B cell (primary cell): ENCODE results near the gene NOSTRIN. TPM values are rescaled to one million over a fixed set of nuclear protein-coding genes. Genes with fewer than 3 reads are reported as not detected.

Experiments
- ATAC-seq: fragments of 200-7000 bp; cut with Tn5 transposase; one replicate; pipeline ENCODE4 v1.10.0; 2021; ENCODE audit warnings: low read depth, mild to moderate bottlenecking, moderate number of reproducible peaks, moderate library complexity
- CTCF ChIA-PET: fragments of 350-600 bp; sonication (Branson Sonifier 250); formaldehyde crosslinking; loops from one replicate; lab custom pipeline; 2021; ENCODE audit warnings: antibody characterized with exemption, inconsistent platforms; lab: Charles Lee
- POLR2A ChIA-PET: fragments of 350-600 bp; sonication (Branson Sonifier 250); formaldehyde crosslinking; loops from one replicate; lab custom pipeline; 2021; ENCODE audit warnings: antibody characterized with exemption; lab: Charles Lee
- DNase-seq: peaks from one replicate; pipeline ENCODE4 v3.0.0; 2013
- H2AFZ ChIP-seq: 2 replicates; pipeline ENCODE4 v1.6.1; 2012; ENCODE audit warnings: mild to moderate bottlenecking, low read depth, low read length; ENCODE audit not compliant: insufficient read depth, poor library complexity, severe bottlenecking
- H3K27ac ChIP-seq, 2 donors: 1 replicate in 1 of 2; 2 replicates in 1 of 2; pipeline ENCODE4 v1.5.1; 2012 to 2013; ENCODE audit warnings: low read length in 2 of 2, mild to moderate bottlenecking in 2 of 2, moderate library complexity in 1 of 2
- H3K27me3 ChIP-seq, 4 experiments: fragments of 200-600 bp in 1 of 4; sonication (generic) in 1 of 4; replicated peaks in 1 of 4; 1 replicate in 2 of 4; 2 replicates in 2 of 4; pipeline versions ENCODE4 v1.6.1 to v1.7.0; 2013 to 2016; ENCODE audit warnings: low read length in 3 of 4, mild to moderate bottlenecking in 2 of 4, mixed read lengths in 1 of 4, moderate library complexity in 1 of 4; ENCODE audit not compliant: insufficient read depth in 4 of 4, control insufficient read depth in 3 of 4; ENCODE audit errors: control extremely low read depth in 1 of 4
- H3K36me3 ChIP-seq, 2 experiments: replicated peaks in 1 of 2; 1 replicate in 1 of 2; 2 replicates in 1 of 2; pipeline versions ENCODE4 v1.6.1 to v1.7.1; 2013; ENCODE audit warnings: low read length in 1 of 2; ENCODE audit not compliant: insufficient read depth in 2 of 2, control insufficient read depth in 1 of 2; ENCODE audit errors: control extremely low read depth in 1 of 2, extremely low read depth in 1 of 2
- H3K4me1 ChIP-seq, 2 donors: fragments of 200-600 bp in 1 of 2; sonication (generic) in 1 of 2; 1 replicate in 1 of 2; 2 replicates in 1 of 2; pipeline versions ENCODE4 v1.5.1 to v1.6.1; 2013 to 2017; ENCODE audit warnings: low read length in 2 of 2; ENCODE audit not compliant: control insufficient read depth in 2 of 2, insufficient read depth in 2 of 2
- H3K4me2 ChIP-seq: replicated peaks from 2 replicates; pipeline ENCODE3; 2012; ENCODE audit warnings: mild to moderate bottlenecking, low read depth, low read length; ENCODE audit not compliant: poor library complexity, severe bottlenecking
- H3K4me3 ChIP-seq, 5 experiments: fragments of 200-600 bp in 1 of 5; sonication (generic) in 1 of 5; 1 replicate in 3 of 5; 2 replicates in 2 of 5; pipeline versions ENCODE4 v1.5.1 to v1.7.0; 2011 to 2016; ENCODE audit warnings: low read length in 4 of 5, mild to moderate bottlenecking in 4 of 5, low read depth in 2 of 5, control low read depth in 1 of 5, moderate library complexity in 1 of 5; ENCODE audit not compliant: insufficient read depth in 1 of 5; ENCODE audit errors: control extremely low read depth in 1 of 5, extremely low read depth in 1 of 5
- H3K79me2 ChIP-seq: fragments of 200-600 bp; sonication (generic); one replicate; pipeline ENCODE4 v1.6.0; 2016; ENCODE audit warnings: low read length; ENCODE audit not compliant: control insufficient read depth, insufficient read depth
- H3K9ac ChIP-seq: fragments of 200-600 bp; sonication (generic); 2 replicates; pipeline ENCODE4 v1.6.1; 2017; ENCODE audit warnings: mild to moderate bottlenecking, low read length, moderate library complexity
- H3K9me3 ChIP-seq, 3 donors: one replicate each; pipeline versions ENCODE4 v1.6.1 to v1.7.1; 2013; ENCODE audit warnings: low read length in 2 of 3; ENCODE audit not compliant: control insufficient read depth in 2 of 3, insufficient read depth in 1 of 3; ENCODE audit errors: control extremely low read depth in 1 of 3
- H4K20me1 ChIP-seq: 2 replicates; pipeline ENCODE4 v1.6.0; 2012; ENCODE audit warnings: mild to moderate bottlenecking, low read length; ENCODE audit not compliant: insufficient read depth, control insufficient read depth, poor library complexity, severe bottlenecking
- H3K27ac Mint-ChIP-seq: one replicate; pipeline ENCODE4 v1.8.0; 2021; ENCODE audit warnings: mixed read lengths
- H3K27me3 Mint-ChIP-seq: one replicate; pipeline ENCODE4 v1.8.0; 2021; ENCODE audit warnings: mixed read lengths
- H3K4me1 Mint-ChIP-seq: one replicate; pipeline ENCODE4 v1.8.0; 2021; ENCODE audit warnings: mixed read lengths
- H3K4me3 Mint-ChIP-seq: one replicate; pipeline ENCODE4 v1.8.0; 2021; ENCODE audit warnings: mixed read lengths
- H3K9me3 Mint-ChIP-seq: one replicate; pipeline ENCODE4 v1.8.0; 2022; ENCODE audit warnings: mixed read lengths; ENCODE audit not compliant: insufficient read depth
- EZH2 ChIP-seq: IDR thresholded peaks from 2 replicates; pipeline ENCODE4 v1.6.1; 2012; ENCODE audit warnings: borderline replicate concordance, low read depth, mild to moderate bottlenecking, moderate library complexity, low read length; ENCODE audit not compliant: insufficient read depth, poor library complexity, severe bottlenecking
- WGBS: methylation state at CpG from one replicate; pipeline ENCODE4 v1.1.5; 2013; ENCODE audit warnings: missing lambda C conversion rate; ENCODE audit not compliant: insufficient coverage; 5-methylcytosine and 5-hydroxymethylcytosine counted together
- intact Hi-C: fragments of 100-400 bp; cut with micrococcal nuclease; formaldehyde crosslinking; loops from one replicate; pipeline ENCODE4 v1.10.0; 2022
- polyA plus RNA-seq: library from polyadenylated mRNA; depleted of rRNA; stranded (reverse); fragments of >200 nt; gene quantifications from 2 replicates; pipeline ENCODE4 v1.2.3, GENCODE V29; 2012
- total RNA-seq, 2 donors: library from RNA; stranded (reverse); fragments of 120-200 nt in 1 of 2; gene quantifications; 1 replicate in 1 of 2; 2 replicates in 1 of 2; pipeline versions ENCODE4 v1.2.3 to v1.2.4, GENCODE V29; 2013 to 2022
- TF ChIP-seq, protein P1 (sequence below): fragments of 200-600 bp; IDR thresholded peaks from one replicate; pipeline ENCODE4 v1.8.0; 2022; ENCODE audit warnings: antibody characterized with exemption, mild to moderate bottlenecking

Gene NOSTRIN
- total and polyA plus RNA-seq, 2 donors (not counting 1 experiment from before 2014, with no cell fraction given), result not detected

DNA sequence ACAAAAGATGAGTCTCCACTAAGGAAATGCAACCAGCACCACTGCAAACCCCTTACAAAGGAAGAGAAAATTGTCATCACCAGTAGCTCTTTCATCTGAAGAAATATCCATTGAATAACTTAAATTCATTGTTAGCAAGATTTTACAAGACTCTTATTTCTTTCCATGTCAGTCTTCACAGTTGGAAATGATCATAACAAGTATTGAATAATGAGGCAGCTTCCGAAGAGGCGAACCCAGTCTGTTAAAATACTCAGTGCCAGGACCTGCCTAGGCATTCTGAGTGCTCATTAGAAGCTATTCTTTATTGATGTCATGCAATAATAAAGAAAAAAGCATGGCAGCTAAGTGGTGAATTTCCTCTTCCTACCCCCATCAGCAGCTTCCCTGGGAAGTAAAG is 33.5 kb downstream of the NOSTRIN start:
- no CpG with 5 or more reads among the region's 2 CpGs for WGBS
- H3K79me2 ChIP-seq, result no peaks in the 10 kb centered on the region
- no peak overlapping the region for H3K4me3 Mint-ChIP-seq
- no peak overlapping the region for H3K9ac ChIP-seq
- no peak overlapping the region for H3K4me2 ChIP-seq
- H3K27me3 Mint-ChIP-seq, result no peaks in the 10 kb centered on the region
- H3K27me3 ChIP-seq, result no peaks in the 10 kb centered on the region
- H3K4me1 Mint-ChIP-seq, result no peaks in the 10 kb centered on the region
- no peak for TF ChIP-seq EZH2
- TF ChIP-seq, protein P1, sequence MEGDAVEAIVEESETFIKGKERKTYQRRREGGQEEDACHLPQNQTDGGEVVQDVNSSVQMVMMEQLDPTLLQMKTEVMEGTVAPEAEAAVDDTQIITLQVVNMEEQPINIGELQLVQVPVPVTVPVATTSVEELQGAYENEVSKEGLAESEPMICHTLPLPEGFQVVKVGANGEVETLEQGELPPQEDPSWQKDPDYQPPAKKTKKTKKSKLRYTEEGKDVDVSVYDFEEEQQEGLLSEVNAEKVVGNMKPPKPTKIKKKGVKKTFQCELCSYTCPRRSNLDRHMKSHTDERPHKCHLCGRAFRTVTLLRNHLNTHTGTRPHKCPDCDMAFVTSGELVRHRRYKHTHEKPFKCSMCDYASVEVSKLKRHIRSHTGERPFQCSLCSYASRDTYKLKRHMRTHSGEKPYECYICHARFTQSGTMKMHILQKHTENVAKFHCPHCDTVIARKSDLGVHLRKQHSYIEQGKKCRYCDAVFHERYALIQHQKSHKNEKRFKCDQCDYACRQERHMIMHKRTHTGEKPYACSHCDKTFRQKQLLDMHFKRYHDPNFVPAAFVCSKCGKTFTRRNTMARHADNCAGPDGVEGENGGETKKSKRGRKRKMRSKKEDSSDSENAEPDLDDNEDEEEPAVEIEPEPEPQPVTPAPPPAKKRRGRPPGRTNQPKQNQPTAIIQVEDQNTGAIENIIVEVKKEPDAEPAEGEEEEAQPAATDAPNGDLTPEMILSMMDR, result no peak
- no peaks in the 10 kb centered on the region for H3K36me3 ChIP-seq
- H2AFZ ChIP-seq, result no peak overlapping the region
- H3K9me3 ChIP-seq, result peaks cover 0 to 1% (median 0%) of the 10 kb centered on the region in 3 donors
- DNase-seq (no peak), ATAC-seq (no peak)
- H3K9me3 Mint-ChIP-seq, result no peaks in the 10 kb centered on the region
- no peaks in the 10 kb centered on the region for H3K4me1 ChIP-seq
- no peaks in the 10 kb centered on the region for H4K20me1 ChIP-seq
- ChIA-PET CTCF (no interaction called here), POLR2A (no interaction called here)
- H3K27ac ChIP-seq, result no peak overlapping the region
- intact Hi-C loops, result no loop called here
- H3K4me3 ChIP-seq, result no peak overlapping the region
- H3K27ac Mint-ChIP-seq, result no peak overlapping the region

- Histone ChIP-seq H3K4me1 (no peaks in the 10 kb centered on the region), H3K79me2 (no peaks in the 10 kb centered on the region), H2AFZ (no peak overlapping the region), H3K4me3 (no peak overlapping the region), H3K4me2 (no peak overlapping the region), H3K27me3 (no peaks in the 10 kb centered on the region), H3K36me3 (no peaks in the 10 kb centered on the region), H3K27ac (no peak overlapping the region), H3K9ac (no peak overlapping the region), H3K9me3 (no peaks in the 10 kb centered on the region), H4K20me1 (no peaks in the 10 kb centered on the region)
- Mint-ChIP-seq H3K9me3 (no peaks in the 10 kb centered on the region), H3K4me1 (no peaks in the 10 kb centered on the region), H3K4me3 (no peak overlapping the region), H3K27me3 (no peaks in the 10 kb centered on the region), H3K27ac (no peak overlapping the region)
- 100% methylated on average over 1 of the region's 2 CpGs for WGBS
- no peak for DNase-seq
- POLR2A ChIA-PET, result no interaction called here
- CTCF ChIA-PET, result no interaction called here
- no peak for ATAC-seq
- TF ChIP-seq, protein P1, result no peak
- TF ChIP-seq EZH2, result no peak
- intact Hi-C loops, result no loop called here
Measured at GRCh38 chr2:168841445-168841844, 39.0 kb downstream of the NOSTRIN start.
